ENCODE measurements around the gene COL18A1. TPM values are rescaled to one million over a fixed set of nuclear protein-coding genes. Genes with fewer than 3 reads are reported as not detected.

The COL18A1 gene
- total and polyA plus RNA-seq, 10 donors, result 35.0 to 208 (median 86.4) TPM

- Histone ChIP-seq H3K4me1 (no peaks in the 10 kb centered on the region), H3K36me3 (no peaks in the 10 kb centered on the region), H3K27me3 (replicated peaks in 1 of 7) (peaks cover 0 to 6% (median 0%) of the 10 kb centered on the region in 7 donors), H3K4me3 (peak overlapping the region in 1 of 8 donors; percentile 14), H3K9me3 (peaks cover 0 to 5% (median 0%) of the 10 kb centered on the region in 8 donors), H3K27ac (no peak overlapping the region)
- intact Hi-C loops (cut with DNase I; ENCODE audit: low total_unique reads), result no loop called here
- DNase-seq, result no peak
- TF ChIP-seq POLR2A (IDR thresholded peaks at IDR 0.05) (no peak), POLR2AphosphoS5 (IDR thresholded peaks at IDR 0.05) (no peak), CTCF (IDR thresholded peaks at IDR 0.05 in 8 of 11, conservative IDR thresholded peaks at IDR 0.05 in 3 of 11) (no peak)
- 62 to 74% (median 69%) methylated on average over 6 of the region's 6 CpGs for WGBS, 5 donors
Observed at GRCh38 chr21:45562965-45563364, 158.0 kb downstream of the COL18A1 start.

Small RNAs within 50 kb of the gene (microRNA-seq; reads per million reads assigned to microRNA genes)
- 2.8 to 8.3 (median 3.9) reads per million in 3 donors for gene MIR6815

Small RNAs within 50 kb of the gene (small RNA-seq; reads per million reads assigned to genes)
- gene MIR6815 (0 to 0.07 (median 0) reads per million in 4 donors), gene MTCO1P3 (0 reads per million in 4 donors)

Other genes starting within 250 kb of the COL18A1 start
- gene POFUT2, start 117.3 kb upstream of the COL18A1 start, total RNA-seq, result 10 to 100 TPM; 24.1 to 37.0 (median 28.8) TPM
- gene POFUT2, start 117.3 kb upstream of the COL18A1 start, polyA plus RNA-seq, result 10 to 100 TPM; 10.5 to 23.2 (median 19.3) TPM
- gene SLC19A1, start 137.3 kb downstream of the COL18A1 start, total RNA-seq, result 10 to 100 TPM; 21.6 to 52.8 (median 35.0) TPM
- gene SLC19A1, start 137.3 kb downstream of the COL18A1 start, polyA plus RNA-seq, result 10 to 100 TPM in 2 of 3 donors, 1 to 10 TPM in 1; 7.5 to 17.6 (median 13.3) TPM
- gene PCBP3, start 238.6 kb downstream of the COL18A1 start, total RNA-seq, result 10 to 100 TPM in 6 of 7 donors, 1 to 10 TPM in 1; 5.8 to 31.6 (median 18.4) TPM
- gene PCBP3, start 238.6 kb downstream of the COL18A1 start, polyA plus RNA-seq, result 10 to 100 TPM in 2 of 3 donors, 1 to 10 TPM in 1; 4.2 to 16.4 (median 10.5) TPM

Measured in spleen (tissue), 11 donors.